Stimulated activated CD4-positive, alpha-beta T cell treated with anti-CD3 and anti-CD28 coated beads, Interleukin-15, amount 100 ng/mL, for 48 hours (primary cell): ENCODE data around the gene PREB.

Experiments used
- DNase-seq, 2 donors: peaks; one replicate each; pipeline ENCODE4 v3.0.0-alpha.2; 2020; ENCODE audit warnings: low read depth in 2 of 2

The PREB gene

DNA sequence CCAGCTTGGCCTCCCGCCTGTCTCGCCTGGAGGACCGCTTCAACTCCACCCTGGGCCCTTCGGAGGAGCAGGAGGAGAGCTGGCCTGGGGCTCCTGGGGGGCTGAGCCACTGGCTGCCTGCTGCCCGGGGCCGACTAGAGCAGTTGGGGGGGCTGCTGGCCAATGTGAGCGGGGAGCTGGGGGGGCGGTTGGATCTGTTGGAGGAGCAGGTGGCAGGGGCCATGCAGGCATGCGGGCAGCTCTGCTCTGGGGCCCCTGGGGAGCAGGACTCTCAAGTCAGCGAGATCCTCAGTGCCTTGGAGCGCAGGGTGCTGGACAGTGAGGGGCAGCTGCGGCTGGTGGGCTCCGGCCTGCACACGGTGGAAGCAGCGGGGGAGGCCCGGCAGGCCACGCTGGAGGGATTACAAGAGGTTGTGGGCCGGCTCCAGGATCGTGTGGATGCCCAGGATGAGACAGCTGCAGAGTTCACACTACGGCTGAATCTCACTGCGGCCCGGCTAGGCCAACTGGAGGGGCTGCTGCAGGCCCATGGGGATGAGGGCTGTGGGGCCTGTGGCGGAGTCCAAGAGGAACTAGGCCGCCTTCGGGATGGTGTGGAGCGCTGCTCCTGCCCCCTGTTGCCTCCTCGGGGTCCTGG lies 51.5 kb downstream of the PREB start:
- no peak for DNase-seq

- DNase-seq: no peak
Observed at GRCh38 chr2:27081984-27082772, 52.3 kb downstream of the PREB start.
